Frontal cortex (tissue), 4 donors: Measurements from ENCODE around the gene GALNT11. TPM values are rescaled to one million over a fixed set of nuclear protein-coding genes. Genes with fewer than 3 reads are reported as not detected.
"Not testable (repeated sequence)": the region's sequence is repeated elsewhere in the genome, so short reads cannot be mapped to it uniquely, and the experiment has no call there.

Experiments
- DNase-seq, 2 donors: peaks; one replicate each; pipeline ENCODE4 v3.0.0; 2012; ENCODE audit warnings: low spot score in 2 of 2
- FAIRE-seq: peaks from 2 replicates; lab custom pipeline; 2012; peaks lifted over from hg19 to GRCh38; lab: Jason Lieb, UNC
- total RNA-seq: library from RNA; depleted of rRNA; stranded (reverse); fragments of >200 nt; gene quantifications from one replicate; pipeline ENCODE4 v1.2.3, GENCODE V29; 2014
- donor health status: control.
- donor health status: control.
- donor health status: control.

The GALNT11 gene
- total RNA-seq, 1 donor from 2014 or later = 61.6 TPM

DNA sequence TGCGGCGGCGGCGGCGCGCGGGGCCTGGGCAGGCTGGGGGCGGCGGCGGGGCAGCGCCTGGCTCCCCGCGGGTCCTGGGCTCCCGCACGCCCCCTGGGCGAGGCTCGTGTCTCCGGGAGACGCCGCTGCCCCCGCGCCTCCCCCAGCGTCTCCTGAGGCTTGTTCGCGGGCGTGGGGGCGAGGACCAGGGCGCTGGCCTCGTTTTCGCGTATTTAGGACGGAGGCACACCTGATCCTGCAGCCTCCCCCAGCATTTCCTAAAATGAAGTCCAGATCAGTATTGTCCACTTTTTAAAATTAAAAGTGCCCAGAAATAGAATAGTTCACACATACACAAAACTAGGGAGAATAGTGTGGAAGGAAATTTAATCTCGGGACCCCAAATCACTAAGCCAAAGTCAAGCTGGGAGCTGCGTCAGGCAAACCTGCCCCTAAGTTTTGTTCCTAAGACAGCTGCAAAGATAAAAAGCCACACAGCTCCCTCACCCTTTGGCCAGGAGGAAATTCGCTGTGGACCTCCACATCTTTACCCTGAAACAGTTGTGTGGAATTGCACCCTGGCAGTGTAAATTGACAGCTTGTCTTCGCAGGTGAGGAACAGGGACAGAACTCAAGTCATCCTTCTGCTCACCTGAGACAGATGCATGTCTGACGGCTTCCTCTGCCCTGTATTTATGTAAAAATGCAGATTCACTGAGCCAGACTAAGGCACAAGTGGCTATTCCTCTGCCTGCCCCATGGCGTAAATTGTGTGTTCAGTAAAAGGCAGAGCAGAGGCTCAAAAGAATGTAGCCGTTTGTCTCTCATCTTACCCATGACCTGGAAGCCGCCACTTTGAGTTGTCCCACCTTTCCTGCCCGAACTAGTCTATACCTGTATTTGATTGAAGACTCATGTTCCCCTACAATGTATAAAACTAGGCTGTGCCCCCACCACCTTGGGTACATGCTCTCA, 740 bp downstream of the GALNT11 start:
- DNase-seq (peak in 1 of 2 donors; percentile 12), FAIRE-seq (no peak)

DNA sequence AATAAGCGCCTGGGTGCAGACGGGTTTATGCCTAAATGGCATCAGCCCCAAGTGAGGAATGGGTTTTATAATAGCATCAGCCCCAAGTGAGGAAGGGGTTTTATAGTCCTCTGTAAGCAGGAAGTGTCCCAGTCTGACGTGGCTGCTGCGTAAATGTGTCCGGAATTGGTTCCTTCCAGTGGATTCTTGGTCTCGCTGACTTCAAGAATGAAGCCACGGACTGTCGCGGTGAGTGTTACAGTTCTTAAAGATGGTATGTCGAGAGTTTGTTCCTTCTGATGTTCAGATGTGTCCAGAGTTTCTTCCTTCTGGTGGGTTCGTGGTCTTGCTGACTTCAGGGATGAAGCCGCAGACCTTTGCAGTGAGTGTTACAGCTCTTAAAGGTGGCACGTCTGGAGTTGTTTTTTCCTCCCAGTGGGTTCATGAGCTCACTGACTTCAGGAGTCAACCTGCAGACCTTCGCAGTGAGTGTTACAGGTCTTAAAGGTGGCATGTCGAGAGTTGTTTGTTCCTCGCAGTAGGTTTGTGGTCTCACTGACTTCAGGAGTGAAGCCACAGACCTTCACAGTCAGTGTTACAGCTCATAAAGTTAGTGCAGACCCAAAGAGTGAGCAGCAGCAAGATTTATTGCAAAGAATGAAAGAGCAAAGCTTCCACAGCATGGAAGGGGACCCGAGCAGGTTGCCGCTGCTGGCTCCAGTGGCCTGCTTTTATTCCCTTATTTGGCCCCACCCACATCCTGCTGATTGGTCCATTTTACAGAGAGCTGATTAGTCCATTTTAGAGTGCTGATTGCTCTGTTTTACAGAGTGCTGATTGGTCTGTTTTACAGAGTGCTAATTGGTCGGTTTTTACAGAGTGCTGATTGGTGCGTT, 2.3 kb downstream of the GALNT11 start:
- FAIRE-seq, DNase-seq: not testable (repeated sequence)

DNA sequence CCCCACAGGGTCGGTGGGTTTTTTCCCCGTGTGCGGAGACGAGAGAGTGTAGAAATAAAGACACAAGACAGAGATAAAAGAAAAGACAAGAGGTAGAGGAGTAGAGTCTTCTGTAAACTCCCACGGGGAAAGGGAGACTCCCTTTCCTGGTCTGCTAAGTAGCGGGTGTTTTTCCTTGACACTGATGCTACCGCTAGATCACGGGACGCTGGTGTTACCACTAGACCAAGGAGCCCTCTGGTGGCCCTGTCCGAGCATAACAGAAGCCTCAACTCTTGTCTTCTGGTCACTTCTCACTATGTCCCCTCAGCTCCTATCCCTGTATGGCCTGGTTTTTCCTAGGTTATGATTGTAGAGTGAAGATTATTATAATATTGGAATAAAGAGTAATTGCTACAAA, 4.6 kb downstream of the GALNT11 start:
- not testable (repeated sequence) for FAIRE-seq, DNase-seq

DNA sequence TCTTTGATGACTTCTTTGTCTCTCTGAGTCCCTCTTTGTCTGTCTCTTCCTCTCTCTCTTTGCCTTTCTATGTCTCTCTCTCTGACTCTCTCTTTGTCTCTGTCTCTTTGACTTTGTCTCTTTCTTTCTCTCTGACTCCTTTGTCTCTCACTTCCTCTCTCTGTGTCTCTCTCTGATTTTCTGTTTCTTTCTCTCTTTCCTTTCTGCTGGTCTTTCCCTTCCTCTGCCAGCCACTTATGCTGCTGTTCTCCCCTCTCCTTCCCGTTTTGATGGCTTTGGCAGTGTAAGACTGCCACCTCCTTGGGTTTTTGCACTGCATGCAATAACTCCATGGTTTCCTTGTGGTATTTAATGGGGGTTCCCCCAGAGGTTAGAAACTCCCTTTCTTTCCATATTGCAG, 5.2 kb downstream of the GALNT11 start:
- not testable (repeated sequence) for FAIRE-seq, DNase-seq

DNA sequence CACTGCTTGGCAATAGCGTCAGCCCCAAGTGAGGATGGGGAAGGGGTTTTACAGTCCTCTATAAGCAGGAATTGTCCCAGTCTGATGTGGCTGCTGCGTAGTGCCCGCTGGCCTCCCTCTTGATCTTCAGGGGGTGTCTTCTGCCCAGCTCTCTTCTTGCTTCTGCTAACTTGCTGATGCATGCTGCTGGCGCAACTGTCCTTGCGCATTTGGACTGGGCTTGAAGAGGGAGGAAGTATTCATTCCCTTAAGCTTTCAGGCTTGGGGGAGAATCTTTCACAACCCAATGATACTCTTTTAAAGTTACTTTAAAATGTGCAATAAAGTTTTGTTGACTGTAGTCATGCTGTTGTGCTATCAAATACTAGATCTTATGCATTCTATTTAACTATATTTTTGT, 10.3 kb downstream of the GALNT11 start:
- FAIRE-seq (no peak), DNase-seq (no peak)

DNA sequence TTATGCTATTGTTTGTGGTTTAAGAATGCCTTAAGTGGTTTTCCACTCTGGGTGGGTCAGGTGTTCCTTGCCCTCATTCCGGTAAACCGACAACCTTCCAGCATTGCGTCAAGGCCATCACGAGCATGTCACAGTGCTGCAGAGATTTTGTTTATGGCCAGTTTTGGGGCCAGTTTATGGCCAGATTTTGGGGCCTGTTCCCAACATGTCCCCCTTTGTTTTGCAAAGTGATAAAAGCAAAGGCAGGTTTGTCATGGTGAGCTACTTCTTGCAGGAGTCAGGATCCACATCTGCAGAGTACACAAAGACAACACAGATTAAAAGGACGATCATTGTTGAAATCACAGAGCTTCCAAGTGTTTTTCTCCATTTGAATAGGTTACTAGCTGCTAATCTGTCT, 12.9 kb downstream of the GALNT11 start:
- FAIRE-seq, DNase-seq: not testable (repeated sequence)

DNA sequence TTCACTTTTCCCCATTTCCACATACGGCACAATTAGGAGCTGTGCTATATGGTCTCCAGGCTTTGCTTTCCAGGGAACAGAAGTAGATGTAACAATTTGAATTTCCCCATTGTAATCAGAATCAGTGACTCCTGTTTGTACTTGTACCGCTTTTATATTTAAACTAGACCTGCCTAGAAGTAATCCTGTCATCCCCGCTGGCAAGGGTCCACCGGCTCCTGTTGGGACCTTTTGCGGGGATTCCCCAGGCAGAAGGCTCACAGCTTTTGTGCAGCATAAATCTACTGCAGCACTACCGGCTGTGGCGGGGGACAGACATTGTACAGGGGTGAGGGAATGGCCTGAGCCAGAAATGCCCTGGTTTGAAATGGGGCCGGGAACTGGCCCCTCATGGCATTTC, 17.6 kb downstream of the GALNT11 start:
- not testable (repeated sequence) for FAIRE-seq, DNase-seq

- DNase-seq, FAIRE-seq: not testable (repeated sequence)
These were observed 19.4 kb downstream of the GALNT11 start for GRCh38 chr7:152044909-152045308.

- no peak for FAIRE-seq
- no peak for DNase-seq
These were observed 21.1 kb downstream of the GALNT11 start for GRCh38 chr7:152046531-152046930.

DNA sequence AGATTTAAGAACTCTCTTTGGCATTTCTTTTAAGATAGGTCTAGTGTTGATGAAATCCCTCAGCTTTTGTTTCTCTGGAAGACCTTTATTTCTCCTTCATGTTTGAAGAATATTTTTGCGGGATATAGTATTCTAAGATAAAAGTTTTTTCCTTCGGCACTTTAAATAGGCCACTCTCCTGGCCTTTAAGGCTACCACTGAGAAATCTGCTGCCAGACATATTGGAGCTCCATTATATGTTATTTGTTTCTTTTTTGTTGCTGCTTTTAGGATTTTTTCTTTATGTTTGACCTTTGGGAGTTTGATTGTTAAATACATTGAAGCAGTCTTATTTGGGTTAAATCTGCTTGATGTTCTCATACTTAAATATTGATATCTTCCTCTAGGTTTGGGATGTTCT, 22.6 kb downstream of the GALNT11 start:
- DNase-seq = no peak
- no peak for FAIRE-seq

DNA sequence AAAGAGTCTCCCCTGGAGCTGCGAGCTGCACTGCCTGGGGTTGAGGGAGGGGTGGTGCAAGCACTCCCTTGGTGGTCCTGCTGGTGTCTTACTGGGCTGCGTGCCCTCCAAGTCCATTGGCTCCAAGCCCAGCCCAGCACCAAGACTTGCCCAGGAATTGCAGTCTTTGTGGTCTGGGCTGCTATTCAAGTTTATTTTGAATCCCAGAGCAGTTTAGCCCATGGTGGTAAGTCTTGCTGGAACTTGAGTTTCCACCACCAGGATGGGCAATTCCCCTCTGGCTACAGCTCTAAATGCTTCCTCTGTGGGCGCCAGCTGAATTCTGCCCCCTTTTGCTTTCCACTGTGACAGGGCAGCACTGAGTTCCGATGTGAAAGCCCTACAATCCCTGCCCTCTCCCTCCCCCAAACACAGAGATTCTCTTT, 25.1 kb downstream of the GALNT11 start:
- FAIRE-seq (no peak), DNase-seq (no peak)

- DNase-seq = no peak
- no peak for FAIRE-seq
These were observed 26.5 kb downstream of the GALNT11 start for GRCh38 chr7:152051968-152052367.

- no peak for DNase-seq
- FAIRE-seq = no peak
These were observed 27.3 kb downstream of the GALNT11 start for GRCh38 chr7:152052771-152053170.

DNA sequence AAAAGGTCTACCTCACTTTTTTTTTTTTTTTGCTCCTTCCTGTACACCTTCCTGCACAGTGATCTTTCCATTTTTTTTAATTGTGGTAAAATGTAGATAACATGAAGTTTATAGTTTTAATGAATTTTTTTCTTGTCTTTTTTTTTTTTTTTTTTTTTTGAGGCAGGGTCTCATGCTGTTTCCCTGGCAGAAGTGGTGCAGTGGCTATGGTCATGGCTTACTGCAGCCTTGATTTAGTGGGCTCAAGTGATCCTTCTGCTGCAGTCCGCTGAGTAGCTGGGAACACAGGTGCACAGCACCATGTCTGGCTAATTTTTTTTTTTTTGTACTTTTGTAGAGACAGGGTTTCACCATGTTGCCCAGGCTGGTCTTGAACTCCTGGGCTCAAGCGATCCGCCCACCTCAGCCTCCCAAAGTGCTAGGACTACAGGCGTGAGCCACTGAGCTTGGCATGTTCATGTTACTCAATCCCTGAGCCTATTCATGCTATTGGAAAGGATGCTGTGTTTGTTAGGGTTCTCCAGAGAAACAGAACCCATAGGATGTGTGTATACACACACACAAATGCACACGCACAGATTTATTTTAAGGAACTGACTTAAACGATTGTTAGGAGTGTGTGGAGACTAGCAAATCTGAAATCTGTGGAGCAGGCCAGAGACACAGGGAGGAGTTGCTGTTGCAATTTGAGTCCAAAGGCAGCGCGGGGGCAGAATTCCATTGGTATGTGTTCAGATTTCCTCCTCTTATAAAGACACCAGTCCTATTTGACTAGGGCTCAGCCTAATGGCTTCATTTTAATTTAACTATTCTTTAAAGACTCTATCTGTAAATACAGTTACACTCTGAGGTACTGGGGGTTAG, 29.1 kb downstream of the GALNT11 start:
- DNase-seq = no peak
- FAIRE-seq = no peak

DNA sequence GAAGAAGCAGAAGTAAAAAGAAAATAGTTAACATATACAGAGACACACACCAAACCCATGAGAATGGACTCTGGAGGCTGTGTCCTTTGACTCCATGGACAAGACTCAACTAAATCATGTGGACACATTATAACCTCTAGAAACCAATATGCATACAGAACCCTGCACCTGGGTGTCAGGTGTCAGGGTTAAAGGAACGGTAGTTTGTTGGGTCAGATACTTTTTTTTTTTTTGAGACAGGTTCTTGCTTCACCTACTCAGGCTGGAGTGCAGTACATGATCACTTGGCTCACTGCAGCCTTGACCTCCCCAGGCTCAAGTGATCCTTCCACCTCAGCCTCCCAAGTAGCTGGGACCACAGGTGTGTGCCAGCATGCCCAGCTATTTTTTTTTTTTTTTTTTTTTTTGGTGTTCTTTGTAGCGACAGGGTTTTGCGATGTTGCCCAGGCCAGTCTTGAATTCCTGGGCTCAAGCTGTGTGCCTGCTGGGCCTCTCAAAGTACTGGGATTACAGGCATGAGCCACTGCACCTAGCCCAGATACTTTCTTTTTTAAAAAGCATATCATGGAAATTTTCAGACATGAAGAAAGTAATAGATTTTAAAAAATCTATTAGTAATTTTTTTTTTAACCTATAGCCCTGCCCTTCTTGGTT, 31.3 kb downstream of the GALNT11 start:
- no peak for DNase-seq
- FAIRE-seq = no peak

- no peak for DNase-seq
- FAIRE-seq = no peak
These were observed 33.8 kb downstream of the GALNT11 start for GRCh38 chr7:152059311-152059710.

- not testable (repeated sequence) for FAIRE-seq
These were observed 35.6 kb downstream of the GALNT11 start for GRCh38 chr7:152061086-152061485.

GRCh38 chr7:152063192-152063591, 37.7 kb downstream of the GALNT11 start:
- FAIRE-seq, DNase-seq: not testable (repeated sequence)

More at GRCh38 chr7:152061086-152061485, 35.6 kb downstream of the GALNT11 start:
- DNase-seq = not testable (repeated sequence)

- not testable (repeated sequence) for FAIRE-seq, DNase-seq
These were observed 38.3 kb downstream of the GALNT11 start for GRCh38 chr7:152063821-152064220.
